ENCODE data around the gene C2CD2L. TPM values are rescaled to one million over a fixed set of nuclear protein-coding genes. Genes with fewer than 3 reads are reported as not detected.

Gene C2CD2L
- total and polyA plus RNA-seq, 10 of the 15 experiments (the other 5 are each of a cell fraction or from before 2014, with no cell fraction given): 0.21 to 9.6 (median 5.1) TPM

GRCh38 chr11:119095066-119095880 is 11.9 kb upstream of the C2CD2L start (continued):
- no peak for TF ChIP-seq ZBTB4 (CRISPR knock-in tag; IDR thresholded peaks at IDR 0.05)
- TF ChIP-seq IRF3 (IDR thresholded peaks at IDR 0.05): peak; percentile 88
- TF ChIP-seq, protein P1, sequence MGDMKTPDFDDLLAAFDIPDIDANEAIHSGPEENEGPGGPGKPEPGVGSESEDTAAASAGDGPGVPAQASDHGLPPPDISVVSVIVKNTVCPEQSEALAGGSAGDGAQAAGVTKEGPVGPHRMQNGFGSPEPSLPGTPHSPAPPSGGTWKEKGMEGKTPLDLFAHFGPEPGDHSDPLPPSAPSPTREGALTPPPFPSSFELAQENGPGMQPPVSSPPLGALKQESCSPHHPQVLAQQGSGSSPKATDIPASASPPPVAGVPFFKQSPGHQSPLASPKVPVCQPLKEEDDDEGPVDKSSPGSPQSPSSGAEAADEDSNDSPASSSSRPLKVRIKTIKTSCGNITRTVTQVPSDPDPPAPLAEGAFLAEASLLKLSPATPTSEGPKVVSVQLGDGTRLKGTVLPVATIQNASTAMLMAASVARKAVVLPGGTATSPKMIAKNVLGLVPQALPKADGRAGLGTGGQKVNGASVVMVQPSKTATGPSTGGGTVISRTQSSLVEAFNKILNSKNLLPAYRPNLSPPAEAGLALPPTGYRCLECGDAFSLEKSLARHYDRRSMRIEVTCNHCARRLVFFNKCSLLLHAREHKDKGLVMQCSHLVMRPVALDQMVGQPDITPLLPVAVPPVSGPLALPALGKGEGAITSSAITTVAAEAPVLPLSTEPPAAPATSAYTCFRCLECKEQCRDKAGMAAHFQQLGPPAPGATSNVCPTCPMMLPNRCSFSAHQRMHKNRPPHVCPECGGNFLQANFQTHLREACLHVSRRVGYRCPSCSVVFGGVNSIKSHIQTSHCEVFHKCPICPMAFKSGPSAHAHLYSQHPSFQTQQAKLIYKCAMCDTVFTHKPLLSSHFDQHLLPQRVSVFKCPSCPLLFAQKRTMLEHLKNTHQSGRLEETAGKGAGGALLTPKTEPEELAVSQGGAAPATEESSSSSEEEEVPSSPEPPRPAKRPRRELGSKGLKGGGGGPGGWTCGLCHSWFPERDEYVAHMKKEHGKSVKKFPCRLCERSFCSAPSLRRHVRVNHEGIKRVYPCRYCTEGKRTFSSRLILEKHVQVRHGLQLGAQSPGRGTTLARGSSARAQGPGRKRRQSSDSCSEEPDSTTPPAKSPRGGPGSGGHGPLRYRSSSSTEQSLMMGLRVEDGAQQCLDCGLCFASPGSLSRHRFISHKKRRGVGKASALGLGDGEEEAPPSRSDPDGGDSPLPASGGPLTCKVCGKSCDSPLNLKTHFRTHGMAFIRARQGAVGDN (IDR thresholded peaks at IDR 0.05): peak; percentile 87
- TF ChIP-seq ETV6 (conservative IDR thresholded peaks at IDR 0.05 in 1 of 2, IDR thresholded peaks at IDR 0.05 in 1 of 2; ENCODE audit: borderline replicate concordance in 1 of 2, low read depth in 1 of 2): no peak
- TF ChIP-seq CREM (IDR thresholded peaks at IDR 0.05; ENCODE audit: low read depth): peak; percentile 57; the same call in 1 of the 2 replicates
- no peak for TF ChIP-seq USF1 (IDR thresholded peaks at IDR 0.05; ENCODE audit: borderline replicate concordance, extremely low read length, insufficient read depth, low read depth, low read length)
- TF ChIP-seq POLR2AphosphoS5 (IDR thresholded peaks at IDR 0.05; ENCODE audit: low read length): peak; percentile 100
- TF ChIP-seq ESRRA (IDR thresholded peaks at IDR 0.05; ENCODE audit: low read length): peak; percentile 51; the same call in 1 of the 2 replicates
- TF ChIP-seq, protein P2, sequence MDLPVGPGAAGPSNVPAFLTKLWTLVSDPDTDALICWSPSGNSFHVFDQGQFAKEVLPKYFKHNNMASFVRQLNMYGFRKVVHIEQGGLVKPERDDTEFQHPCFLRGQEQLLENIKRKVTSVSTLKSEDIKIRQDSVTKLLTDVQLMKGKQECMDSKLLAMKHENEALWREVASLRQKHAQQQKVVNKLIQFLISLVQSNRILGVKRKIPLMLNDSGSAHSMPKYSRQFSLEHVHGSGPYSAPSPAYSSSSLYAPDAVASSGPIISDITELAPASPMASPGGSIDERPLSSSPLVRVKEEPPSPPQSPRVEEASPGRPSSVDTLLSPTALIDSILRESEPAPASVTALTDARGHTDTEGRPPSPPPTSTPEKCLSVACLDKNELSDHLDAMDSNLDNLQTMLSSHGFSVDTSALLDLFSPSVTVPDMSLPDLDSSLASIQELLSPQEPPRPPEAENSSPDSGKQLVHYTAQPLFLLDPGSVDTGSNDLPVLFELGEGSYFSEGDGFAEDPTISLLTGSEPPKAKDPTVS (IDR thresholded peaks at IDR 0.05; ENCODE audit: low read depth, low read length): no peak
- peak; percentile 98 for TF ChIP-seq POU2F2 (IDR thresholded peaks at IDR 0.05; ENCODE audit: borderline replicate concordance, low read depth, low read length)
- peak; percentile 93 for TF ChIP-seq KLF5 (IDR thresholded peaks at IDR 0.05; ENCODE audit: partially characterized antibody)
- TF ChIP-seq PAX8 (IDR thresholded peaks at IDR 0.05): no peak
- peak; percentile 50; the same call in 1 of the 2 replicates for TF ChIP-seq TARDBP (IDR thresholded peaks at IDR 0.05; ENCODE audit: borderline replicate concordance)
- TF ChIP-seq, protein P3, sequence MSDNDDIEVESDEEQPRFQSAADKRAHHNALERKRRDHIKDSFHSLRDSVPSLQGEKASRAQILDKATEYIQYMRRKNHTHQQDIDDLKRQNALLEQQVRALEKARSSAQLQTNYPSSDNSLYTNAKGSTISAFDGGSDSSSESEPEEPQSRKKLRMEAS (IDR thresholded peaks at IDR 0.05; ENCODE audit: low read depth, low read length): 0 out of 2 replicates have a peak, but pooled peaks have one; percentile 26
- peak; percentile 91 for TF ChIP-seq PKNOX1 (IDR thresholded peaks at IDR 0.05)
